BJ (cell line): Measurements from ENCODE around the gene GMCL2. TPM values are rescaled to one million over a fixed set of nuclear protein-coding genes. Genes with fewer than 3 reads are reported as not detected.

ENCODE experiments used
- CTCF ChIA-PET: fragments of 350-600 bp; formaldehyde crosslinking; extraction: SDS; loops from one replicate; lab custom pipeline; 2021; ENCODE audit warnings: antibody characterized with exemption, inconsistent platforms; lab: Yijun Ruan, JAX
- POLR2A ChIA-PET: fragments of 300-600 bp; sonication (Branson Sonifier 250); formaldehyde crosslinking; extraction: SDS; loops from one replicate; lab custom pipeline; 2021; ENCODE audit warnings: antibody characterized with exemption; lab: Charles Lee
- DNase-seq: peaks from one replicate; pipeline ENCODE4 v3.0.0-alpha.2; 2011; ENCODE audit warnings: low read depth
- H3K27me3 ChIP-seq: 2 replicates; pipeline ENCODE4 v1.6.0; 2011; ENCODE audit warnings: low read length; ENCODE audit not compliant: control insufficient read depth, insufficient read depth
- H3K36me3 ChIP-seq: 2 replicates; pipeline ENCODE4 v1.5.1; 2011; ENCODE audit warnings: low read length; ENCODE audit not compliant: control insufficient read depth, insufficient read depth
- H3K4me3 ChIP-seq: 2 replicates; pipeline ENCODE4 v1.5.1; 2011; ENCODE audit warnings: low read depth, mild to moderate bottlenecking, control low read depth, low read length
- polyA plus RNA-seq: library from polyadenylated mRNA; depleted of rRNA; stranded (reverse); fragments of >200 nt; gene quantifications from 2 replicates; pipeline ENCODE4 v1.2.3, GENCODE V29; 2011
- TF ChIP-seq, protein P1 (sequence below): IDR thresholded peaks from 2 replicates; pipeline ENCODE4 v1.5.1; 2011; ENCODE audit warnings: low read depth, mild to moderate bottlenecking, control low read depth, inconsistent platforms, low read length, moderate library complexity; ENCODE audit not compliant: insufficient read depth

Gene GMCL2
- polyA plus RNA-seq, 1 experiment, result not detected

GRCh38 chr5:178143901-178144300 is 43.3 kb downstream of the GMCL2 start:
- DNase-seq, result no peak
- POLR2A ChIA-PET, result no interaction called here
- Histone ChIP-seq H3K27me3 (no peaks in the 10 kb centered on the region), H3K4me3 (no peak overlapping the region), H3K36me3 (peaks cover 28% of the 10 kb centered on the region)
- TF ChIP-seq, protein P1, sequence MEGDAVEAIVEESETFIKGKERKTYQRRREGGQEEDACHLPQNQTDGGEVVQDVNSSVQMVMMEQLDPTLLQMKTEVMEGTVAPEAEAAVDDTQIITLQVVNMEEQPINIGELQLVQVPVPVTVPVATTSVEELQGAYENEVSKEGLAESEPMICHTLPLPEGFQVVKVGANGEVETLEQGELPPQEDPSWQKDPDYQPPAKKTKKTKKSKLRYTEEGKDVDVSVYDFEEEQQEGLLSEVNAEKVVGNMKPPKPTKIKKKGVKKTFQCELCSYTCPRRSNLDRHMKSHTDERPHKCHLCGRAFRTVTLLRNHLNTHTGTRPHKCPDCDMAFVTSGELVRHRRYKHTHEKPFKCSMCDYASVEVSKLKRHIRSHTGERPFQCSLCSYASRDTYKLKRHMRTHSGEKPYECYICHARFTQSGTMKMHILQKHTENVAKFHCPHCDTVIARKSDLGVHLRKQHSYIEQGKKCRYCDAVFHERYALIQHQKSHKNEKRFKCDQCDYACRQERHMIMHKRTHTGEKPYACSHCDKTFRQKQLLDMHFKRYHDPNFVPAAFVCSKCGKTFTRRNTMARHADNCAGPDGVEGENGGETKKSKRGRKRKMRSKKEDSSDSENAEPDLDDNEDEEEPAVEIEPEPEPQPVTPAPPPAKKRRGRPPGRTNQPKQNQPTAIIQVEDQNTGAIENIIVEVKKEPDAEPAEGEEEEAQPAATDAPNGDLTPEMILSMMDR, result no peak
- CTCF ChIA-PET, result interaction anchor here (1.4 to 2.3 kb wide), 3 partner anchors 24 to 68 kb away, joined by 3 to 15 read pairs (median 7); no protein-coding TSS in a partner anchor

- Histone ChIP-seq H3K4me3 (no peak overlapping the region), H3K27me3 (no peaks in the 10 kb centered on the region), H3K36me3 (peaks cover 25% of the 10 kb centered on the region)
- TF ChIP-seq, protein P1, result no peak
- ChIA-PET CTCF (interaction anchor here (1.4 to 2.3 kb wide), 3 partner anchors 25 to 68 kb away, joined by 3 to 15 read pairs (median 7); no protein-coding TSS in a partner anchor), POLR2A (no interaction called here)
- no peak for DNase-seq
Observed at GRCh38 chr5:178143246-178143645, 43.9 kb downstream of the GMCL2 start.

- H3K36me3 ChIP-seq, result peaks cover 25% of the 10 kb centered on the region
- H3K27me3 ChIP-seq, result no peaks in the 10 kb centered on the region
- TF ChIP-seq, protein P1, result no peak
- POLR2A ChIA-PET, result no interaction called here
- no peak overlapping the region for H3K4me3 ChIP-seq
- CTCF ChIA-PET, result interaction anchor here (1.4 to 2.3 kb wide), 3 partner anchors 25 to 67 kb away, joined by 3 to 15 read pairs (median 7); no protein-coding TSS in a partner anchor
- DNase-seq, result no peak
Observed at GRCh38 chr5:178142642-178143041, 44.5 kb downstream of the GMCL2 start.

GRCh38 chr5:178141550-178141949 is 45.6 kb downstream of the GMCL2 start:
- DNase-seq, result no peak
- Histone ChIP-seq H3K4me3 (no peak overlapping the region), H3K36me3 (peaks cover 27% of the 10 kb centered on the region), H3K27me3 (no peaks in the 10 kb centered on the region)
- ChIA-PET POLR2A (no interaction called here), CTCF (interaction anchor here (1.0 kb wide), 1 partner anchor 17 kb away, joined by 3 read pairs; no protein-coding TSS in a partner anchor)
- TF ChIP-seq, protein P1, result no peak

DNA sequence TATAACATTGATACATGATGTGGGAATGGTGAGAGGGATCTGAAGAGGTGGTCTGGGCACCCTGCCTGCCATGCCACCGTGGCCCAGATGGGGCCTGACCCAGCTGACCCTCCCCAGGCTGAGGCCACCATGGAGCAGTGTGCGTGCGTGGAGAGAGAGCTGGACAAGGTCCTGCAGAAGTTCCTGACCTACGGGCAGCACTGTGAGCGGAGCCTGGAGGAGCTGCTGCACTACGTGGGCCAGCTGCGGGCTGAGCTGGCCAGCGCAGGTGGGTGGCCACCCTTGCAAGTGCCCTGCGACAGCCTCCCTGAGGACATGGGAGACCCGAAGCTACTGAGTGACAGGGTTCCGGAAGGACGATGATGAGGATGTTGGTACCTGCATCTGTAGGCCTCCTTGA is 49.2 kb downstream of the GMCL2 start:
- ChIA-PET CTCF (interaction anchor here (0.8 to 1.4 kb wide), 2 partner anchors 8 to 9 kb away, joined by 3 to 6 read pairs; no protein-coding TSS in a partner anchor), POLR2A (no interaction called here)
- H3K27me3 ChIP-seq, result no peaks in the 10 kb centered on the region
- H3K4me3 ChIP-seq, result no peak overlapping the region
- peaks cover 18% of the 10 kb centered on the region for H3K36me3 ChIP-seq
- TF ChIP-seq, protein P1, result no peak
- DNase-seq, result no peak
